IMR-90 (cell line): ENCODE data around the gene PGS1. TPM values are rescaled to one million over a fixed set of nuclear protein-coding genes. Genes with fewer than 3 reads are reported as not detected.

ENCODE experiments used
- ATAC-seq: fragments of 200-7000 bp; cut with Tn5 transposase; 2 replicates; pipeline ENCODE4 v1.9.1; 2020; ENCODE audit warnings: low read depth, mild to moderate bottlenecking, moderate library complexity
- BruUV-seq: library from RNA; stranded (reverse); fragments of 400-500 nt; replicated peaks from 2 replicates; lab custom pipeline; 2021; lab: Mats Ljungman, UMichigan
- CTCF ChIA-PET: fragments of 300-600 bp; formaldehyde crosslinking; extraction: SDS; loops from one replicate; lab custom pipeline; 2021; ENCODE audit warnings: antibody characterized with exemption; lab: Yijun Ruan, JAX
- POLR2A ChIA-PET: fragments of 300-600 bp; sonication (Branson Sonifier 250); formaldehyde crosslinking; loops from one replicate; lab custom pipeline; 2022; ENCODE audit warnings: antibody characterized with exemption; ENCODE audit not compliant: unreplicated experiment; lab: Charles Lee
- DNase-seq: peaks from one replicate; pipeline ENCODE4 v3.0.0; 2013
- H2AFZ ChIP-seq: replicated peaks from 2 replicates; pipeline ENCODE3; 2013; ENCODE audit warnings: low read length, mild to moderate bottlenecking; ENCODE audit not compliant: poor library complexity
- H2AK5ac ChIP-seq: 2 replicates; pipeline ENCODE4 v1.6.1; 2013; ENCODE audit warnings: low read depth, low read length, inconsistent platforms
- H2AK9ac ChIP-seq: replicated peaks from 2 replicates; pipeline ENCODE3; 2013; ENCODE audit warnings: mild to moderate bottlenecking, low read depth, low read length, moderate library complexity; ENCODE audit not compliant: poor library complexity
- H2BK120ac ChIP-seq: 2 replicates; pipeline ENCODE4 v1.6.1; 2013; ENCODE audit warnings: low read depth, low read length, inconsistent platforms
- H2BK15ac ChIP-seq: 3 replicates; pipeline ENCODE4 v1.6.1; 2013; ENCODE audit warnings: low read depth, low read length, inconsistent platforms
- H2BK20ac ChIP-seq: 2 replicates; pipeline ENCODE4 v1.6.1; 2013; ENCODE audit warnings: low read depth, mild to moderate bottlenecking, inconsistent platforms, low read length, moderate library complexity
- H2BK5ac ChIP-seq: 2 replicates; pipeline ENCODE4 v1.6.1; 2013; ENCODE audit warnings: mild to moderate bottlenecking, low read depth, low read length, inconsistent platforms; ENCODE audit not compliant: poor library complexity, severe bottlenecking
- H3K14ac ChIP-seq: replicated peaks from 2 replicates; pipeline ENCODE4 v1.6.1; 2013; ENCODE audit warnings: low read depth, low read length, inconsistent platforms
- H3K18ac ChIP-seq: 2 replicates; pipeline ENCODE4 v1.6.1; 2013; ENCODE audit warnings: low read depth, low read length, control low read depth
- H3K23ac ChIP-seq: 2 replicates; pipeline ENCODE4 v1.6.1; 2013; ENCODE audit warnings: low read depth, low read length, inconsistent platforms
- H3K27ac ChIP-seq: 2 replicates; pipeline ENCODE4 v1.5.1; 2013; ENCODE audit warnings: mild to moderate bottlenecking, control low read depth, low read length; ENCODE audit not compliant: insufficient read depth
- H3K27me3 ChIP-seq: 2 replicates; pipeline ENCODE4 v1.6.1; 2013; ENCODE audit warnings: low read length; ENCODE audit not compliant: control insufficient read depth, insufficient read depth
- H3K36me3 ChIP-seq: 2 replicates; pipeline ENCODE4 v1.6.1; 2013; ENCODE audit warnings: low read length, mixed read lengths; ENCODE audit not compliant: control insufficient read depth, insufficient read depth
- H3K4ac ChIP-seq: 2 replicates; pipeline ENCODE4 v1.6.1; 2013; ENCODE audit warnings: low read depth, low read length, inconsistent platforms
- H3K4me1 ChIP-seq: 2 replicates; pipeline ENCODE4 v1.6.1; 2013; ENCODE audit warnings: low read length, mixed read lengths; ENCODE audit not compliant: control insufficient read depth, insufficient read depth
- H3K4me2 ChIP-seq: 2 replicates; pipeline ENCODE4 v1.6.1; 2013; ENCODE audit warnings: low read depth, mild to moderate bottlenecking, control low read depth, low read length, moderate library complexity
- H3K4me3 ChIP-seq: 2 replicates; pipeline ENCODE4 v1.5.1; 2013; ENCODE audit warnings: low read depth, mild to moderate bottlenecking, control low read depth, low read length, moderate library complexity; ENCODE audit not compliant: insufficient read depth
- H3K56ac ChIP-seq: 2 replicates; pipeline ENCODE4 v1.6.1; 2013; ENCODE audit warnings: low read length, inconsistent platforms; ENCODE audit not compliant: insufficient read depth; ENCODE audit errors: extremely low read depth
- H3K79me1 ChIP-seq, 2 experiments: 2 replicates each; pipeline ENCODE4 v1.6.1; 2013; ENCODE audit warnings: low read length in 2 of 2, inconsistent platforms in 1 of 2, low read depth in 1 of 2
- H3K9ac ChIP-seq: 2 replicates; pipeline ENCODE4 v1.6.1; 2013; ENCODE audit warnings: low read depth, low read length, control low read depth
- H3K9me1 ChIP-seq: 2 replicates; pipeline ENCODE4 v1.6.1; 2013; ENCODE audit warnings: low read length, inconsistent platforms; ENCODE audit not compliant: insufficient read depth
- H3K9me3 ChIP-seq: 2 replicates; pipeline ENCODE4 v1.6.1; 2013; ENCODE audit warnings: low read length; ENCODE audit not compliant: control insufficient read depth, insufficient read depth
- H4K20me1 ChIP-seq: 2 replicates; pipeline ENCODE4 v1.6.1; 2013; ENCODE audit warnings: low read length, inconsistent platforms; ENCODE audit not compliant: insufficient read depth
- H4K5ac ChIP-seq: 2 replicates; pipeline ENCODE4 v1.6.1; 2013; ENCODE audit warnings: mild to moderate bottlenecking, low read depth, low read length, control low read depth
- H4K8ac ChIP-seq, 2 experiments: 2 replicates each; pipeline ENCODE4 v1.6.1; 2013; ENCODE audit warnings: low read depth in 2 of 2, low read length in 2 of 2, control low read depth in 1 of 2, inconsistent platforms in 1 of 2
- H4K91ac ChIP-seq: 2 replicates; pipeline ENCODE4 v1.6.1; 2013; ENCODE audit warnings: low read depth, low read length, inconsistent platforms; ENCODE audit not compliant: insufficient read depth
- BHLHE40 ChIP-seq: fragments of 150-350 bp; IDR thresholded peaks from 2 replicates; pipeline ENCODE4 v1.6.1; 2016; ENCODE audit warnings: mild to moderate bottlenecking, low read depth, low read length
- CEBPB ChIP-seq: IDR thresholded peaks from 2 replicates; pipeline ENCODE4 v1.6.1; 2012; ENCODE audit warnings: low read depth, low read length, improper control_type of control experiment
- CHD1 ChIP-seq: IDR thresholded peaks from 2 replicates; pipeline ENCODE4 v1.6.1; 2012; ENCODE audit warnings: low read depth, low read length, improper control_type of control experiment
- CTCF ChIP-seq: conservative IDR thresholded peaks from 2 replicates; pipeline ENCODE4 v1.5.1; 2012; ENCODE audit warnings: mild to moderate bottlenecking, low read depth, low read length, improper control_type of control experiment
- FOS ChIP-seq: fragments of 150-350 bp; IDR thresholded peaks from 2 replicates; pipeline ENCODE4 v1.6.1; 2016; ENCODE audit warnings: low read depth, low read length
- MAFK ChIP-seq: IDR thresholded peaks from 2 replicates; pipeline ENCODE4 v1.6.1; 2012; ENCODE audit warnings: low read depth, low read length, improper control_type of control experiment
- MAZ ChIP-seq: IDR thresholded peaks from 2 replicates; pipeline ENCODE4 v1.6.1; 2012; ENCODE audit warnings: low read depth, mild to moderate bottlenecking, low read length, improper control_type of control experiment, moderate library complexity, borderline replicate concordance
- MXI1 ChIP-seq: IDR thresholded peaks from 2 replicates; pipeline ENCODE4 v1.6.1; 2012; ENCODE audit warnings: low read depth, mild to moderate bottlenecking, low read length, moderate library complexity, borderline replicate concordance
- POLR2A ChIP-seq: IDR thresholded peaks from 2 replicates; pipeline ENCODE4 v1.6.1; 2012; ENCODE audit warnings: mild to moderate bottlenecking, low read depth, low read length
- RAD21 ChIP-seq: IDR thresholded peaks from 2 replicates; pipeline ENCODE4 v1.6.1; 2012; ENCODE audit warnings: low read length, improper control_type of control experiment
- RCOR1 ChIP-seq: IDR thresholded peaks from 2 replicates; pipeline ENCODE4 v1.6.1; 2012; ENCODE audit warnings: mild to moderate bottlenecking, low read length, improper control_type of control experiment; ENCODE audit not compliant: insufficient replicate concordance
- RFX5 ChIP-seq: IDR thresholded peaks from 2 replicates; pipeline ENCODE4 v1.8.0; 2012; ENCODE audit warnings: low read depth, mild to moderate bottlenecking, low read length, moderate library complexity
- SMC3 ChIP-seq: fragments of 150-350 bp; IDR thresholded peaks from 2 replicates; pipeline ENCODE4 v1.6.1; 2016; ENCODE audit warnings: low read depth, mild to moderate bottlenecking, antibody characterized with exemption, low read length, moderate library complexity
- USF2 ChIP-seq: fragments of 150-350 bp; IDR thresholded peaks from 2 replicates; pipeline ENCODE4 v1.6.1; 2017; ENCODE audit warnings: mild to moderate bottlenecking, antibody characterized with exemption, low read length, low read depth
- WGBS, 2 experiments: methylation state at CpG; one replicate each; pipeline versions ENCODE4 v1.1.5 to v1.1.7; 2013; ENCODE audit warnings: missing lambda C conversion rate in 2 of 2; ENCODE audit not compliant: insufficient read length in 1 of 2; ENCODE audit errors: extremely low coverage in 2 of 2; 5-methylcytosine and 5-hydroxymethylcytosine counted together
- dilution Hi-C: fragments of 300-500 bp; cut with HindIII; formaldehyde crosslinking; loops from one replicate; pipeline ENCODE4 v1.14.3; 2018; ENCODE audit warnings: low sequenced_read_pairs; ENCODE audit not compliant: unreplicated experiment
- in situ Hi-C: fragments of 300-500 bp; cut with MboI; formaldehyde crosslinking; loops from 3 replicates; pipeline ENCODE4 v1.14.3; 2019; ENCODE audit warnings: low sequenced_read_pairs, inconsistent platforms, mixed read lengths
- intact Hi-C: fragments of 100-400 bp; cut with micrococcal nuclease; formaldehyde crosslinking; loops from 2 replicates; pipeline ENCODE4 v1.10.0; 2022
- polyA plus RNA-seq, 3 experiments: library from polyadenylated mRNA; depleted of rRNA; stranded (reverse); fragments of >200 nt; gene quantifications; 2 replicates each; pipeline ENCODE4 v1.2.3, GENCODE V29; 2012; ENCODE audit warnings: low replicate concordance in 1 of 3
- total RNA-seq: library from RNA; depleted of rRNA; stranded (reverse); fragments of >200 nt; gene quantifications from 2 replicates; pipeline ENCODE4 v1.2.3, GENCODE V29; 2012
- TF ChIP-seq, protein P1 (sequence below): fragments of 150-350 bp; IDR thresholded peaks from 2 replicates; pipeline ENCODE4 v1.6.1; 2016; ENCODE audit warnings: low read depth, mild to moderate bottlenecking, low read length, moderate library complexity, borderline replicate concordance

The PGS1 gene
- total and polyA plus RNA-seq, 2 of the 4 experiments (the other 2 are of a cell fraction): 18.5 to 43.2 TPM

DNA sequence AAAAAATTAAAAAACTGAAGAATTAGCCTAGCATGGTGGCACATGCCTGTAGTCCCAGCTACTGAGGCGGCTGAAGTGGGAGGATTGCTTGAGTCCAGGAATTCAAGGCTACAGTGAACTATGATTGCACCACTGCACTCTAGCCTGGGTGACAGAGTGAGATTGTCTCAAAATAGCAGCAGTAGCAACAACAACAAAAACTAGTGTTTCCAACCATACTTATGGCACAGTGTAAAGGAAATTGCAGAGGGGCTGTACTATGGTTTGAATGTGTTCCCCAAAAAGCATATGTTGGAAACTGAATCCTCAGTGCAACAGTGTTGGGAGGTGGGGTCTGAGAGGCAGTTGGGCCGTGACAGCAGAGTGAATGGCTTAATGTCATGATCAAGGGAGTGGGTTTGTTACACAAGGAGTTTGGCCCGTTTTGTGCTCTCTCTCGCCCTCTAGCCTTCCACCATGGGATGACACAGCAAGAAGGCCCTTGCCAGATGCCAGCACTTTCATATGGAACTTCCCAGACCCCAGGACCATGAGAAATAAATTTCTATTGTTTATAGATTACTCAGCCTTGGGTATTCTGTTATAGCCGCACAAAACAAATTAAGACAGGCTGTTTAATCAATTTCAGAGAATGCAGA lies 70.0 kb downstream of the PGS1 start:
- Histone ChIP-seq H2AK5ac (no peak overlapping the region), H3K23ac (no peak overlapping the region), H2BK5ac (no peak overlapping the region), H3K4ac (no peak overlapping the region), H3K79me1 (no peaks in the 10 kb centered on the region), H4K91ac (no peak overlapping the region), H2BK120ac (no peak overlapping the region), H4K8ac (no peak overlapping the region), H2AK9ac (peak overlapping the region; percentile 3), H3K4me2 (no peak overlapping the region), H3K27ac (no peak overlapping the region), H3K14ac (no peak overlapping the region), H2AFZ (no peak overlapping the region), H4K5ac (no peak overlapping the region), H3K9me1 (no peaks in the 10 kb centered on the region), H3K18ac (no peak overlapping the region; the same call in 1 of the 2 replicates), H3K4me1 (no peaks in the 10 kb centered on the region; the same call in 1 of the 2 replicates), H3K56ac (no peak overlapping the region), H3K27me3 (peaks cover 10% of the 10 kb centered on the region; the same call in 1 of the 2 replicates), H3K36me3 (no peaks in the 10 kb centered on the region), H3K9me3 (peaks cover 2% of the 10 kb centered on the region; the same call in 1 of the 2 replicates), H3K9ac (no peak overlapping the region), H2BK20ac (no peak overlapping the region), H2BK15ac (no peak overlapping the region), H3K4me3 (no peak overlapping the region), H4K20me1 (no peaks in the 10 kb centered on the region)
- in situ Hi-C loops: no loop called here
- TF ChIP-seq MAZ (no peak), BHLHE40 (no peak), CTCF (no peak), SMC3 (no peak), CEBPB (no peak), MAFK (no peak), RAD21 (no peak), RCOR1 (no peak), MXI1 (no peak), FOS (no peak), POLR2A (no peak), USF2 (no peak), RFX5 (no peak), CHD1 (no peak)
- TF ChIP-seq, protein P1, sequence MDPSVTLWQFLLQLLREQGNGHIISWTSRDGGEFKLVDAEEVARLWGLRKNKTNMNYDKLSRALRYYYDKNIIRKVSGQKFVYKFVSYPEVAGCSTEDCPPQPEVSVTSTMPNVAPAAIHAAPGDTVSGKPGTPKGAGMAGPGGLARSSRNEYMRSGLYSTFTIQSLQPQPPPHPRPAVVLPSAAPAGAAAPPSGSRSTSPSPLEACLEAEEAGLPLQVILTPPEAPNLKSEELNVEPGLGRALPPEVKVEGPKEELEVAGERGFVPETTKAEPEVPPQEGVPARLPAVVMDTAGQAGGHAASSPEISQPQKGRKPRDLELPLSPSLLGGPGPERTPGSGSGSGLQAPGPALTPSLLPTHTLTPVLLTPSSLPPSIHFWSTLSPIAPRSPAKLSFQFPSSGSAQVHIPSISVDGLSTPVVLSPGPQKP: no peak
- ATAC-seq: peak; percentile 36
- intact Hi-C loops: no loop called here
- no TSS peak for BruUV-seq
- dilution Hi-C loops: no loop called here
- ChIA-PET POLR2A (no interaction called here), CTCF (no interaction called here)
- no peak for DNase-seq
- no CpG with 5 or more reads among the region's 5 CpGs for WGBS, 2 experiments
